Choroid plexus epithelial cell (primary cell): ENCODE measurements around the gene PLET1.

Source experiments
- DNase-seq: peaks from one replicate; pipeline ENCODE4 v3.0.0-alpha.2; 2010; ENCODE audit warnings: low read depth
- H3K4me3 ChIP-seq: 2 replicates; pipeline ENCODE4 v1.5.1; 2011; ENCODE audit warnings: low read depth, mild to moderate bottlenecking, control low read depth, low read length, moderate library complexity
- CTCF ChIP-seq: conservative IDR thresholded peaks from 2 replicates; pipeline ENCODE4 v1.5.1; 2011; ENCODE audit warnings: low read depth, mild to moderate bottlenecking, control low read depth, inconsistent platforms, low read length, moderate library complexity

The PLET1 gene

DNA sequence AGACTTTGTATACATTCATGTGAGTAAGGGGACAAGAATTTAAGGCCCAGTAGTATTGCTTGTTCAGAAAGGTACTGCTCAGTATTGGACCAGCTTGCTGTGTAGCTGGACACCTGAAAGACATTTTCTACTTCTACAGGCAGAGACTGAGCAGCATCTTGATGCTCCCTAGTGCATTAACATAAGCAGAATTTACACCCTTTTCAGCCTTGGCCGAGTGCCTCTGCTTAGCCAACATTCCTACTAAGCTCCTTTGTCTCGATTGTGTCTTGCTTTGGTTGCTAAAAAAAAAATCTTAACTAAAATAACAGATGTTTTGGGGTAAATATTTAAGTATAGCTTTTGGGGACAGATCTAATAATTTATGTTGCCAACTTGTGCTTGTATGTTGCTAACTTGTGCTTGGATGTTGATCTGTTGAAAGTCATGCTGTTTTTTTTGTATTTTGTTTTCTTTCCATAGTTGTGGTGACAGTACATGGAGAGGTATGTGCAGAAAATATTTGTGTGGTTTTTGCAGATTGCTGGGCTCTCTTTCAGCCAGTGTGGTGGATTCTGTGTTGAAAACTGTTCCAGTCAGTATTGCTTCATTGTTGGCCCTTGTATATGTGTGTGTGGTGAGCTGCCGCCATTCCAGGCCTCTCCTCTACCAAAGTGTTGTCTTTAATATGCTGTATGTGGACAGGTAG is 30.8 kb downstream of the PLET1 start:
- no peak for TF ChIP-seq CTCF
- H3K4me3 ChIP-seq = no peak overlapping the region
- DNase-seq = peak; percentile 97

DNA sequence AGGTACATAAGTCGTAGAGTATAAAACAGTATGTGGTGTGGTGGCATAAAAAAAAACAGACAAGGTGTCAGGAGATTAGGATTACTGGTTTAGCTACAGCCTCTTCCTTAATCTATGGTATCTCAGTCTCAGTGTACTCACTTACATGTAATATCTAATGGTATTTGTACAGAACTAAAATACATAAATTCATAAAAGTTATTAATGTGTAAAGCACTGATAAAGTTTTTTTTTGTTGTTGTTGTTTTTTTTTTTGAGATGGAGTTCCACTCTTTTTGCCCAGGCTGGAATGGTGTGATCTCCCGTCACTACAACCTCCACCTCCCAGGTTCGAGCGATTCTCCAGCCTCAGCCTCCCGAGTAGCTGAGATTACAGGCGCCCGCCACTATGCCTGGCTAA is 31.5 kb downstream of the PLET1 start:
- DNase-seq = no peak
- no peak overlapping the region for H3K4me3 ChIP-seq
- TF ChIP-seq CTCF = no peak

DNA sequence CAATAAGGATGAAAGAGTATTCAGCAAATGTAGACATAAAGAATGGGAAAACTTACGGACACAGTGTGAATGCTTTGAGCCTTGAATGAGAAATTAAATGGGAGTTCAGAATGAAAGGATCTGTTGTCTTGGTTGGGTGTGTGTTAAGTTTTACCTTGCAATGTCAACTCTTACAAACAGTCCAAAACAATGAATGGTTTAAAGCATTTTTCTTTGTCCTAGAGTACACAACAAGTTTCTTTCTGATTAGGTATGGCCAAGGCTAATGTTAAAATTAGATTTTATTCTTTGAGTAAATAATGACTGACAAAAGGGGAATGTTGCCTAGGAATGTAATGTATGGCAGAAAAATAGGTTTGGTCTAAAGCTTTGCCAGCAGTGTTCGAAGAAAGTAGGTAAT is 32.0 kb downstream of the PLET1 start:
- no peak for TF ChIP-seq CTCF
- H3K4me3 ChIP-seq = no peak overlapping the region

DNA sequence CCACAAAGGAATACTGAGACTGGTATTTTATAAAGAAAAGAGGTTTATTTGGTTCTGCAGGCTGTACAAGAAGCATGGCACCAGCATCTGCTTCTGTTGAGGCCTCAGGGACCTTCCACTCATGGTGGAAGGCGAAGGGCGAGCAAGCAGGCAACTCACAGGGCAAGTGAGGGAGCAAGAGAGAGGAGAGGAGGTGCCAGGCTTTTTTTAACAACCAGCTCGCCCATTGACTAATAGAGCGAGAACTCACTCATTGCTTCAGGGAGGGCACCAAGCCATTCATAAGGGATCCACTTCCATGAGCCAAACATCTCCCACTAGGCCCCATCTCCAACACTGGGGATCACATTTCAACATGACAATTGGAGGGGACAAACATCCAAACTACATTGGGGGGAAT is 33.2 kb downstream of the PLET1 start:
- H3K4me3 ChIP-seq = peak overlapping the region; percentile 90
- DNase-seq = no peak
- no peak for TF ChIP-seq CTCF

More for the DNA sequence above, 32.0 kb downstream of the PLET1 start:
- no peak for DNase-seq

DNA sequence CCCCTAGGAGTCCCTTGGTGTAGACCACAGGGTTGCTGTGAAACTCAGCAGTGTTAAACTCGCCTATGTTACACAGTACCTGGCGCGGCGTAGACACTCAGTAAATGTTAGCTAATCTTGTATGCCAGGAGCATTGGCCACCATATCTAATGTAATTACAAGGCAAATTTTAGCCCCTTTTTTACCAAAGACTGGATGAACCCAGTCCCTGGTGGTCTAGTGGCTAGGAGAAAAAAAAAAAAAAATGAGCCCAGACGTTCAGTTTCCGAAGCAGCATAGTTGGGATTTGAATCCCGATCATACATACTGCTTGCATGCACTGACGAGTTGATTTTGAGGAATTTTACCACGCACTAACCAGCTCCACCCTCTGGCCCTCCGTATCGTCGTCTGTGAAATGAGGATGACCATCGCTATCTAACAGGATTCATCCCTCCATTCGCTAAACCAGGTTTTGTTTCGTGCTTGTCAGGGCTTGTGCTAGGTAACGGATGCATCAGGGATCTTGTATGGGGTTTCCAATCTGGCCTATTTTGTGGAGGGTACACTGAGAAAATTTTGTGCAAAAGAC is 33.7 kb downstream of the PLET1 start:
- peak; percentile 60 for DNase-seq
- peak; percentile 5 for TF ChIP-seq CTCF
- H3K4me3 ChIP-seq = peak overlapping the region; percentile 90

DNA sequence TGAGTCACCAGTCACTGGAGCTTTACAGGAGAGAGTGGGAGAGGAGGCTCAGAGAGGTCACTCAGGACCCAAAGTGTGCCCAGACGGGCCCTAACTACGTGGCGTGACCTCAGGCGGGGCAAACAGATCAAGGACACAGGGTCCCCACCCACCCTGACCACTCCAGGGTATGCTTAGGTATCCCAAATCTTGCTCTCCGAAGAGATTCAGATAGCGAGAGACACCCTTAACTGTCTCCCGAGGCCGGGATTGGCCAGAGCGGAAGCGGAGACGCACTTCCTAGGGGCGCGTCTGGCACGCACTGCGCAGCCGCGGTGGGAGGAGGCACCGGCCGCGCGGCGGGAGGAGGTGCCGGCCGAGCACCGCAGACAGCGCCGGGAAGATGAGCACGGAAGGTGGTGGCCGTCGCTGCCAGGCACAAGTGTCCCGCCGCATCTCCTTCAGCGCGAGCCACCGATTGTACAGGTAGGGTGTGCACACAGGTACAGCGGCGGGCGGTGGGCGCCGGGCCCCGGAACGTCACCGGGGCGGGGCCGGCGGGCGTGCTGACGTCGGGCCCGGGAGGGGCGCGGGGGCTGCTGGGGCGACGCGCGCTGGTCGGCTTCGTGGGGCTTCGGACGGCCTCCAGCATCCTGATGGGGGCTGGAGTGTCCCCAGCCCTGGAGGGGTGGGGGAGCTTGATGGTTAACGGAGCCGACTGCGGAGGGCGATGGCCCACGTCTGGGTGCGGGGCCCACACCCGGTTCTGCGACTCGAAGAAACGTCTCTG is 34.4 kb downstream of the PLET1 start, which contains the start of gene PTS:
PTS (plus strand) TSS at position 367 of the 769 bp plus-strand sequence; CDS start at position 383, 16 bp downstream.
- DNase-seq = peak; percentile 91
- no peak for TF ChIP-seq CTCF
- peak within 1 kb of the TSS; percentile 90 for H3K4me3 ChIP-seq
